Middle frontal gyrus (tissue), 1 donor: Measurements from ENCODE around the gene NUDT17.
"Not testable (repeated sequence)": the region's sequence is repeated elsewhere in the genome, so short reads cannot be mapped to it uniquely, and the experiment has no call there.

Experiments used
- DNase-seq: peaks from one replicate; pipeline ENCODE4 v3.0.0-alpha.2; 2015; ENCODE audit warnings: low spot score; ENCODE audit errors: extremely low spot score

NUDT17 gene, protein sequence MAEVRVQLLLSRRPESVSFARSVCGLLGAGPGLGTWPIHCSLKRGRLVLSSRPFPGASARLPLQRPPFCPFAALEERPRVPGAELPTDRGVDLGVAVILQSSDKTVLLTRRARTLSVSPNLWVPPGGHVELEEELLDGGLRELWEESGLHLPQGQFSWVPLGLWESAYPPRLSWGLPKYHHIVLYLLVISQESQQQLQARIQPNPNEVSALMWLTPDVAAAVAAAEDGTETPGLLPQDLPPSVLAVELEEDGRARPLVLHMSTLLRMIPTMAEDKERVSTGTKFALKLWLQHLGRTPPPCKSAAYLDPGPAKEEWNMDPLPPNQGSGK

DNA sequence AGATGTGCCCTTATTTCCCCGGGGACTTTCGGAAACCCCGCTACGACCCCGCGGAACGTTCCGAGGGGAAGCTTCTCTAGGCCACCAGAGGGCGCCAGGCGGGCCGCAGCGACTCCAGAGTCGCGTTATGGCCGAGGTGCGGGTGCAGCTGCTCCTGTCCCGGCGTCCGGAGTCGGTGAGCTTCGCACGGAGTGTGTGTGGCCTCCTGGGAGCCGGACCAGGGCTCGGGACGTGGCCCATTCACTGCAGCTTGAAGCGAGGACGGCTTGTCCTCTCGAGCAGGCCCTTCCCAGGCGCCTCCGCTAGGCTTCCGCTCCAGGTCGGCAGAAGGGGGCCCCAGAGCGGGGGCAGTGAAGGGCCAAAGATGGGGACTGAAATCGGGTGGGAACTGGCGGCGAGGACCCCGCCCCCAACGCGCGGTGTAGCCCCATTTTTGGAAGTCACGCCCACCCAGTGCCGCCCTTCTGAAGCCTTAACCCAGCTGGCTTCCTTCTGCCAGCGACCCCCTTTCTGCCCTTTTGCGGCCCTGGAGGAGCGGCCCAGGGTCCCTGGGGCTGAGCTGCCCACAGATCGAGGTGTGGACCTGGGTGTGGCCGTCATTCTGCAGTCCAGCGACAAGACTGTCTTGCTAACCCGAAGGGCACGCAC lies at the start of gene NUDT17:
Gene NUDT17 (plus strand): TSS at position 117 of the 648 bp plus-strand sequence. CDS start 11 bp downstream, at position 128.
- no peak for DNase-seq

GRCh38 chr1:145796753-145797152 lies 48.7 kb upstream of the NUDT17 start:
- no peak for DNase-seq

DNA sequence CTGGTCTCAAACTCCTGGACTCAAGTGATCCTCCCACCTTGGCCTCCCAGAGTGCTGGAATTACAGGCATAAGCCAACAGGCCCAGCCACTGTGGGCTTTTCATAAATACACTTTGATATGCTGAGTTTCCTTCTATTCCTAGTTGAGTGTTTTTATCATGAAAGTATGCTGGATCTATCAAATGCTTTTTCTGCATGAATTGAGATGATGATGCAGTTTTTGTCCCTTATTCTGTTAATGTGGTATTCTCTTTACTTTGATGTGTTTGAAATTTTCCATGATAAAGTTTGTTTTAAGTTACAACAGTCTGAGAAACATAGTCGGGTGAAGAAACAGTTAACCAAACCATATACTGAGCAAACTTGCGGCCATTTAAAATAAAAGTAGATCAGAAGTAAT lies 45.6 kb upstream of the NUDT17 start:
- DNase-seq = no peak

- DNase-seq = no peak
Measured at GRCh38 chr1:145804235-145805045, 41.0 kb upstream of the NUDT17 start.

GRCh38 chr1:145805057-145805456 lies 40.4 kb upstream of the NUDT17 start:
- no peak for DNase-seq

DNA sequence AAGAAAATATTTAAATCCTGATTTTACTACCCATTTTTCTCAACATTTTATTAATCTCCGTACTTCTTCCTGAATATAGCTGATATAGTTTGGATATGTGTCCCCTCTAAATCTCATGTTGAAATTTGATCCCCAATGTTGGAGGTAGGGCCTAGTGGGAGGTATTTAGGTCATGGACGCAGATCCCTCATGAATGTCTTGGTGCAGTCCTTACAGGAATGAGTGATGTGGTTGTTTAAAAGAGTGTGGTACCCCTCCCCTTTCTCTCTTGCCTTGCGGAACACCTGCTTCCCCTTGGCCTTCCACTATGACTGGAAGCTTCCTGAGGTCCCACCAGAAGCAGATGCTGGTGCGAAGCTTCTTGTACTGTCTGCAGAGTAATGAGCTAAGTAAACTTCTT lies 39.0 kb upstream of the NUDT17 start:
- no peak for DNase-seq

GRCh38 chr1:145806844-145807243 lies 38.6 kb upstream of the NUDT17 start:
- DNase-seq = no peak

- not testable (repeated sequence) for DNase-seq
Measured at GRCh38 chr1:145812977-145813810, 32.2 kb upstream of the NUDT17 start.

DNA sequence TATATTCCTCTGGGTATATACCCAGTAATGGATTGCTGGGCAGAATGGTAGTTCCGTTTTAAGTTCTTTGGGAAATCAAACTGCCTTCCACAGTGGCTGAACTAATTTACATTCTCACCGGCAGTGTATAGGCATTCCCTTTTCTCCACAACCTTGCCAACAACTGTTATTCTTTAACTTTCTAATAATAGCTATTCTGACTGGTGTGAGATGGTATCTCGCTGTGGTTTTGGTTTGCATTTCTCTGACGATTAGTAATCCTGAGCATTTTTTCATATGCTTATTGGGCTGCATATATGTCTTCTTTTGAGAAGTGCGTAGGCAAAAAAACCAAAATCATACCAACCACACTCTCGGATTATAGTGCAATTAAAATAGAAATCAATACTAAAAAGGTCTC lies 27.3 kb upstream of the NUDT17 start:
- DNase-seq = not testable (repeated sequence)

- DNase-seq = not testable (repeated sequence)
Measured at GRCh38 chr1:145822779-145823331, 22.6 kb upstream of the NUDT17 start.

GRCh38 chr1:145823565-145824498 lies 21.6 kb upstream of the NUDT17 start, which contains the start of the genes POLR3C and RNF115:
Gene POLR3C, plus strand, starts transcription at chr1:145824200. Its CDS starts 1,577 bp downstream, at chr1:145825777.
Gene RNF115, minus strand, starts transcription at chr1:145824095. Its CDS starts 222 bp downstream, at chr1:145823873.
- DNase-seq = peak; percentile 83

GRCh38 chr1:145824499-145824842 lies 21.0 kb upstream of the NUDT17 start:
- DNase-seq = no peak

GRCh38 chr1:145826030-145826429 lies 19.4 kb upstream of the NUDT17 start:
- no peak for DNase-seq

- DNase-seq = no peak
Measured at GRCh38 chr1:145827966-145828365, 17.5 kb upstream of the NUDT17 start.

DNA sequence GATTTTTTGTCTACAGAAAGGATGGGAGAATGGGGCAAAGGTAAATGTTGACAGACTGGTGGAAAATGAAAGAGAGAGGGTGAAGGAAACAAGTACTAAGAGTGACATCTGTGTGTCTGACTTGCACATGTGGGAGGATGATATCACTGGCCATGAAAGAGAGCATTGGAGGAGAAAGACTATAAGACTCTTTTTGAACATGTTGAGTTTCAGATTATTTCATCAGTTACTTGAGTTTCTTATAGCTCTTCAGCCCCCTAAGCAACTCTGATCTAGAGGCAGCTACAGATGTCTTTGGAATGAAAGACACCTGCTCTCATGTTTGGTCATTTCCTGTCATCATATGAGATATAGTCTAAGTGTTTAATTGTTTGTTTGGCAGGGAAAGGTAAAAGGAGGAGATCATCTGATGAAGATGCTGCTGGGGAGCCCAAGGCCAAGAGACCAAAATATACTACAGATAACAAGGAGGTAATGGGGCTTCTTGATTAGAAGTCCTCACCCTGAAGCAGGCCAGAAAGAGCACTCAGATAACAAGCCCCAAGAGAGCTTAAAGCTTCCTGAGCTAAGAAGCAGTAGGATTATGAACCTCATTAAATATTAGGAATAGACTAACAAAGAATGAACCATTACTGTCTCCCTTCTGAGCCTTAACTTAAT lies 16.9 kb upstream of the NUDT17 start:
- no peak for DNase-seq

GRCh38 chr1:145830810-145831209 lies 14.6 kb upstream of the NUDT17 start:
- not testable (repeated sequence) for DNase-seq

- DNase-seq = no peak
Measured at GRCh38 chr1:145837656-145838055, 7.8 kb upstream of the NUDT17 start.

- DNase-seq = no peak
Measured at GRCh38 chr1:145843031-145843430, 2.4 kb upstream of the NUDT17 start.

DNA sequence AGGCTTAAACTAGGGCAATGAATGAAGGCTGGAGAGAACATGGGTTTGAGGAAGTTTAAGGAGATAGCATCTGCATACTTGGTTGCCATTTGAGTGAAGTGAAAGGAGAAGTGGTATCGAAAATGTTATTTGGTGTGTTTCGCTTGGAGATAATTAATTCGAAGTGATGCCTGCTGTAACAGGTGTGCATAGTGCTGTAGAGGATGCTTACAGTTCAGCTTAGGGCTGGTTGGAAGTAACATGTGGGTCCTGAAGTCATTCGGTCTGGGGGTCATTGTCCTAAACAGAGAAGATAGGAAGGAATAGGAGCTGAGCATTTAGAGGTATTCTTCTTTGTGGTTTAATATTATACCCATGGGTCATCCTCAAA lies 301 bp upstream of the NUDT17 start:
- no peak for DNase-seq
